Activated naive CD8-positive, alpha-beta T cell treated with anti-CD3 and anti-CD28 coated beads, Interleukin-2, amount 10 ng/mL, durations not matched to agents 7 days and 5 days (primary cell): Measurements from ENCODE around the gene C11orf24. TPM values are rescaled to one million over a fixed set of nuclear protein-coding genes. Genes with fewer than 3 reads are reported as not detected.
"Not testable (repeated sequence)": the region's sequence is repeated elsewhere in the genome, so short reads cannot be mapped to it uniquely, and the experiment has no call there.

Source experiments
- ATAC-seq: fragments of 150-1000 bp; cut with Tn5 transposase; one replicate; pipeline ENCODE4 v1.10.0; 2021; ENCODE audit warnings: low read depth, moderate library complexity
- POLR2A ChIA-PET: fragments of 350-600 bp; sonication (Branson Sonifier 250); formaldehyde crosslinking; loops from one replicate; lab custom pipeline; 2021; ENCODE audit warnings: antibody characterized with exemption; lab: Charles Lee
- DNase-seq: peaks from one replicate; pipeline ENCODE4 v3.0.0; 2021
- H3K27ac Mint-ChIP-seq: one replicate; pipeline ENCODE4 v1.8.0; 2022; ENCODE audit warnings: mild to moderate bottlenecking, mixed read lengths
- H3K27me3 Mint-ChIP-seq: one replicate; pipeline ENCODE4 v1.8.0; 2022; ENCODE audit warnings: mild to moderate bottlenecking, moderate library complexity, mixed read lengths
- H3K36me3 Mint-ChIP-seq: one replicate; pipeline ENCODE4 v1.8.0; 2021; ENCODE audit warnings: mild to moderate bottlenecking, mixed read lengths
- H3K4me1 Mint-ChIP-seq: one replicate; pipeline ENCODE4 v1.8.0; 2021; ENCODE audit warnings: mixed read lengths
- H3K4me3 Mint-ChIP-seq: one replicate; pipeline ENCODE4 v1.8.0; 2022; ENCODE audit warnings: mild to moderate bottlenecking, moderate library complexity, mixed read lengths
- H3K9me3 Mint-ChIP-seq: one replicate; pipeline ENCODE4 v1.8.0; 2021; ENCODE audit warnings: mixed read lengths
- total RNA-seq, 2 experiments: library from RNA; stranded (reverse); gene quantifications; one replicate each; pipeline ENCODE4 v1.2.3, GENCODE V29; 2021

Gene C11orf24
- total RNA-seq, 2 experiments from 2014 or later = 23.1 to 23.5 TPM

GRCh38 chr11:68308068-68308467 is 36.3 kb upstream of the C11orf24 start:
- Mint-ChIP-seq H3K4me3 (no peak overlapping the region), H3K9me3 (no peaks in the 10 kb centered on the region), H3K4me1 (peaks cover 28% of the 10 kb centered on the region), H3K36me3 (peaks cover 4% of the 10 kb centered on the region), H3K27me3 (no peaks in the 10 kb centered on the region), H3K27ac (no peak overlapping the region)
- ATAC-seq (no peak), DNase-seq (no peak)
- POLR2A ChIA-PET = no interaction called here

GRCh38 chr11:68306636-68307035 is 34.9 kb upstream of the C11orf24 start:
- no peak for ATAC-seq
- POLR2A ChIA-PET = no interaction called here

GRCh38 chr11:68303982-68304780 is 32.4 kb upstream of the C11orf24 start:
- peaks cover 10% of the 10 kb centered on the region for H3K4me1 Mint-ChIP-seq
- H3K27me3 Mint-ChIP-seq = no peaks in the 10 kb centered on the region
- peaks cover 4% of the 10 kb centered on the region for H3K36me3 Mint-ChIP-seq
- no peak for ATAC-seq
- no peaks in the 10 kb centered on the region for H3K9me3 Mint-ChIP-seq
- POLR2A ChIA-PET = no interaction called here
- no peak for DNase-seq
- no peak overlapping the region for H3K4me3 Mint-ChIP-seq
- H3K27ac Mint-ChIP-seq = no peak overlapping the region

More at GRCh38 chr11:68306636-68307035, 34.9 kb upstream of the C11orf24 start:
- H3K27ac Mint-ChIP-seq = no peak overlapping the region
- H3K36me3 Mint-ChIP-seq = peaks cover 4% of the 10 kb centered on the region
- H3K27me3 Mint-ChIP-seq = no peaks in the 10 kb centered on the region
- no peak for DNase-seq
- no peaks in the 10 kb centered on the region for H3K9me3 Mint-ChIP-seq
- peaks cover 28% of the 10 kb centered on the region for H3K4me1 Mint-ChIP-seq
- no peak overlapping the region for H3K4me3 Mint-ChIP-seq

DNA sequence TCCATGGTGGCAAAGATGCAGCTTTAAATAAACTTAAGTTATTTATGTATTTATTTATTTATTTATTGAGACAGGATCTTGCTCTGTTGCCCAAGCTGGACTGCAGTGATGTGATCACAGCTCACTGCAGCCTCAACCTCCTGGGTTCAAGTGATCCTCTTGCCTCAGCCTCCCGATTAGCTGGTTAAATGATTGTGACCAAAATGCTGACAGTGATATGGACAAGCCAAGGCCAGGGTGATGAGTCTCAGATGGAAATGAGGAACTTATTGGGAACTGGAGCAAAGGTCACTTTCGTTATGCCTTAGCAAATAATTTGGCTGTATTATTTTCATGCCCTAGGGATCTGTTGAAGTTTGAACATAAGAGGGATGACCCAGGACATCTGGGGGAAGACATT is 31.3 kb upstream of the C11orf24 start:
- Mint-ChIP-seq H3K27ac (no peak overlapping the region), H3K4me1 (peaks cover 10% of the 10 kb centered on the region), H3K9me3 (no peaks in the 10 kb centered on the region), H3K27me3 (no peaks in the 10 kb centered on the region), H3K4me3 (no peak overlapping the region), H3K36me3 (peaks cover 4% of the 10 kb centered on the region)
- DNase-seq (no peak), ATAC-seq (no peak)
- POLR2A ChIA-PET = no interaction called here

DNA sequence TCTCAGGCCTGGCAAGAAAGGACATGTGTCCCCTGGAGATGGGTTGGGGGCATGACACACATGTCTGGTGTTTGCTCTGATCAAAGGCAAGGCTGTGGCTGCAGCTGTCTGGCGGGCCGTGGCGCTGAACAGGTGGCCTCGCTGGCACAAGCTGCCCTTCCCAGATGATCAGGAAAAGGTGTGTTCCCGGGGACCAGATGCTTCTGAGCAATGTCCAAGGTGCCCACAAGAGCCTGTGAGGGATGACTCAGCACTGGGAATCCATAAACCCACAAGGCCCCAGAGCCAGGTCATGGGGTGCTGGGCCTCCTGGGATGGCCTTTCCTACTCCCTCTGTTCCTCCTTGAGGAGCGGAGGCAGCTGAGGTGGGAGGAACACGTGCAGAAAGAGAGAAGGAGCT is 30.9 kb upstream of the C11orf24 start:
- POLR2A ChIA-PET = no interaction called here
- no peaks in the 10 kb centered on the region for H3K27me3 Mint-ChIP-seq
- DNase-seq = no peak
- H3K4me3 Mint-ChIP-seq = no peak overlapping the region
- ATAC-seq = no peak
- peaks cover 13% of the 10 kb centered on the region for H3K4me1 Mint-ChIP-seq
- H3K36me3 Mint-ChIP-seq = peaks cover 4% of the 10 kb centered on the region
- H3K27ac Mint-ChIP-seq = no peak overlapping the region
- no peaks in the 10 kb centered on the region for H3K9me3 Mint-ChIP-seq

DNA sequence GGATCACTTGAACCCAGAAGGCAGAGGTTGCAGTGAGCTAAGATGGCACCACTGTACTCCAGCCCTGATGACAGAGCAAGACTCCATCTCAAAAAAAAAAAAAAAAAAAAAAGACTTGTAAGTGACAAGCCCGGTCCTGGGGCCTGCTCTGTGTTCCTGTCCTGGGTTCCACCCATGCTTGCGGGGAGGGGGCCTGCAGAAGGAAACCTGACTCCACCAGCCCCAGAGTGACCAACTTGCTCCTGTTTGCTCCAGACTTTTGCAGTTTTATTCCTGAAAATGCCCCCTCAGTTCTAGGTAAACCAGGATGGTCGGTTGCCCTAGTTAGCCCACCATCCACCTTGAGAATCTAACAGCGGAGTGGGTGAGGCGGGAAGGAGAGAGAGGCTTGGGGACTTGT is 30.5 kb upstream of the C11orf24 start:
- no peak for ATAC-seq
- no peaks in the 10 kb centered on the region for H3K9me3 Mint-ChIP-seq
- DNase-seq = no peak
- peaks cover 4% of the 10 kb centered on the region for H3K36me3 Mint-ChIP-seq
- H3K27me3 Mint-ChIP-seq = no peaks in the 10 kb centered on the region
- no peak overlapping the region for H3K27ac Mint-ChIP-seq
- H3K4me1 Mint-ChIP-seq = peaks cover 15% of the 10 kb centered on the region
- POLR2A ChIA-PET = interaction anchor here (0.7 kb wide), 1 partner anchor 9 kb away, joined by 3 read pairs; no protein-coding TSS in a partner anchor
- no peak overlapping the region for H3K4me3 Mint-ChIP-seq

DNA sequence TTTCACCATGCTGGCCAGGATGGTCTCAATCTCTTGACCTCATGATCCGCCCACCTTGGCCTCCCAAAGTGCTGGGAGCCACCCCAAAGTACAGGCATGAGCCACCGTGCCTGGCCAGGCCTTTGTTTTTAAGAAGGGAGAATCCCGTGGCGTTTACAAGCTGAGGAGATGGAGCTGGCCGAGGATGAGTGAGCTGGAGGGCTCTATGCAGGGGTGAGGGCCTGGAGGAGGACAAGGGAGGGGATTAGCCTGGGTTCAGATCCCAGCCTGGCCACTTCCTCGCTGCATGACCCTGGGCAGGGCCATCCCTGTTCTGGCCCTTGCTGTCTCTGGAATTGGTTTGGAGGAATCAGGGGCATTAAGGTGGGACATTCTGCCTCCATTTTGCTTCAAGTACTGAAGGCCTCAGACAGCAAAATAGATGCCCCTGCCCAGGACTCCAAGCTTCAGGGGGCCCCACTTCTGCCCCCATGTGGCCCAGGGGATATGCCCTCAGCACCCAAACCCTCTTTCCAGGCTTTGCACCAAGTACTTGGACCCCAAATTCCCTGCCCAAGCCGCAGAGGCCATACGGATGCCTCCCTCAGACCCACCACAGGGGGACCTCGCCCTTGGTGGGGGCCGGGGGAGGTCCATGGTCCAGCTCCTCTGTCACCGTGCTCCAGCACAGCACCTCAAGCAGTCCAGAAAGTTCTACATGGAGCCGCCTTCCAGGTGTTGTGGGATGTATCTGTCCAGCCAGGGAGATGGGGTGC is 28.5 kb upstream of the C11orf24 start:
- DNase-seq (no peak), ATAC-seq (no peak)
- Mint-ChIP-seq H3K36me3 (peaks cover 4% of the 10 kb centered on the region), H3K4me1 (peaks cover 6% of the 10 kb centered on the region), H3K27me3 (no peaks in the 10 kb centered on the region), H3K4me3 (no peak overlapping the region), H3K27ac (no peak overlapping the region), H3K9me3 (no peaks in the 10 kb centered on the region)
- POLR2A ChIA-PET = interaction anchor here (0.6 kb wide), 1 partner anchor 115 kb away, joined by 3 read pairs; no protein-coding TSS in a partner anchor

DNA sequence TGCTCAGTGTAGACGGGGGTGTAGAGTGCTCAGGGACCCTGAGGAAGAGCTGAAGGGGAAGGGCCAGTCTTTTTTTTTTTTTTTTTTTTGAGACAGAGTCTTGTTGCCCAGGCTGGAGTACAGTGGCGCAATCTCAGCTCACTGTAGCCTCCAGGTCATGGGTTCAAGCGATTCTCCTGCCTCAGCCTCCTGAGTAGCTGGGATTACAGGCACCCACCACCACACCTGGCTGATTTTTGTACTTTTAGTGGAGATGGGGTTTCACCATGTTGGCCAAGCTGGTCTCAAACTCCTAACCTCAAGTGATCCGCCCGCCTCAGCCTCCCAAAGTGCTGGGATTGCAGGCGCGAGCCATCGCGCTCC is 27.7 kb upstream of the C11orf24 start:
- POLR2A ChIA-PET = interaction anchor here (0.6 to 1.9 kb wide), 2 partner anchors 28 to 116 kb away, joined by 3 to 6 read pairs; partner anchors contain the start of gene C11orf24
- DNase-seq, H3K9me3 Mint-ChIP-seq, ATAC-seq, H3K27ac Mint-ChIP-seq, H3K36me3 Mint-ChIP-seq, H3K27me3 Mint-ChIP-seq, H3K4me1 Mint-ChIP-seq, H3K4me3 Mint-ChIP-seq: not testable (repeated sequence)

- no peak for DNase-seq
These were observed 27.1 kb upstream of the C11orf24 start for GRCh38 chr11:68298659-68299516.

DNA sequence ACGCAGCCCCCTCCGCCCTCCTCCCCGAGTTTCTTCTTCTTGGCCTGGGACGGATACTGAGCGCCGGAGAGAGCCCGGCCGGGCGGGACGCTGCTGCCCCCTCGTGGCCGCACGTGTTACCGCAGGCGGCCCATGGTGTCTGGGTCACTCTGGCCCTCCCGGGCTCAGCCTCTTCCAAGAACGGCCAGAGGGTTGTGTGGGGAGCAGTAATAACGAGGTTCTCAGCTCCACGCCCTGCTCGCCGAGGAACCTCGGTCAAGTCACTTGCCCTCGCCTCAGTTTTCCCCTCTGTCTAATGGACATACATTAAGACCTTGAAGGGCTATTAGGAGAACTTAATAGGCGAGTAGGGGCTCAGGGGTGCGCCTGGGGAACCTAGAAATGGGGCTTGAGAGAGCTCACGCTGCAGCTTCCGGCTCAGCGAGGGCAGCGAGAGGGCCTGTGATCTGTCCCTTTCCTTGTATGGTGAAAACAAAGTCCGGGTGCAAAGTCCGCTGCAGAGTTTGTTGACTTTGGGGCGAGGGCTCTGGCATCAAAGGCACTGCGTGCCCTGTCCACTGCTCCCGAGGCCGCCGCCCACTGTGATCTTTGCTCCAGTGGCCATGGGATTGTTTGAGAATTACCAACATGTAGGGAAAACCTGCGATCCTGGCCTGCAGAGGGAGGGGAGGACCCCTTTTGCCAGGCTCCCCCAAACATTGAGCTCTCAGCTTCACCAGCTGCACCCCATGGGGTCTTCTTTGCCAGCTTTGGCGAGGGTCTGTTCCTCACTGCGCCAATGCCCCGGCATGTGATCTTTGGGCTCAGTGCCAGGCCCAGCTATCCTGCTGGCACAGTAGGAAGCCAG is 26.3 kb upstream of the C11orf24 start:
- no peak overlapping the region for H3K4me3 Mint-ChIP-seq
- POLR2A ChIA-PET = interaction anchor here (1.0 to 1.9 kb wide), 3 partner anchors 26 to 40 kb away, joined by 3 to 9 read pairs (median 6); partner anchors contain the start of gene C11orf24
- ATAC-seq (peak; percentile 95), DNase-seq (peak; percentile 86)
- H3K9me3 Mint-ChIP-seq = no peaks in the 10 kb centered on the region
- H3K36me3 Mint-ChIP-seq = no peaks in the 10 kb centered on the region
- peaks cover 6% of the 10 kb centered on the region for H3K27me3 Mint-ChIP-seq
- H3K27ac Mint-ChIP-seq = no peak overlapping the region
- H3K4me1 Mint-ChIP-seq = peaks cover 11% of the 10 kb centered on the region

More at GRCh38 chr11:68298659-68299516, 27.1 kb upstream of the C11orf24 start:
- H3K9me3 Mint-ChIP-seq = no peaks in the 10 kb centered on the region
- no peak overlapping the region for H3K4me3 Mint-ChIP-seq
- no peaks in the 10 kb centered on the region for H3K36me3 Mint-ChIP-seq
- POLR2A ChIA-PET = interaction anchor here (1.0 to 1.9 kb wide), 2 partner anchors 27 to 41 kb away, joined by 3 to 6 read pairs; partner anchors contain the start of gene C11orf24
- no peak overlapping the region for H3K27ac Mint-ChIP-seq
- H3K27me3 Mint-ChIP-seq = peaks cover under 1% of the 10 kb centered on the region
- ATAC-seq = no peak
- peaks cover 6% of the 10 kb centered on the region for H3K4me1 Mint-ChIP-seq

GRCh38 chr11:68297494-68297811 is 25.7 kb upstream of the C11orf24 start:
- POLR2A ChIA-PET = interaction anchor here (1.0 to 1.9 kb wide), 4 partner anchors 26 to 40 kb away, joined by 3 to 9 read pairs (median 4); partner anchors contain the start of gene C11orf24
- H3K27ac Mint-ChIP-seq = no peak overlapping the region

GRCh38 chr11:68297052-68297378 is 25.2 kb upstream of the C11orf24 start:
- no peak for ATAC-seq
- no peak for DNase-seq
- POLR2A ChIA-PET = interaction anchor here (1.0 to 1.6 kb wide), 4 partner anchors 25 to 39 kb away, joined by 3 to 9 read pairs (median 4); partner anchors contain the start of gene C11orf24
- Mint-ChIP-seq H3K27me3 (peaks cover 6% of the 10 kb centered on the region), H3K9me3 (no peaks in the 10 kb centered on the region), H3K4me1 (peaks cover 11% of the 10 kb centered on the region), H3K27ac (no peak overlapping the region), H3K4me3 (no peak overlapping the region), H3K36me3 (no peaks in the 10 kb centered on the region)

More at GRCh38 chr11:68297494-68297811, 25.7 kb upstream of the C11orf24 start:
- H3K4me3 Mint-ChIP-seq = no peak overlapping the region
- H3K9me3 Mint-ChIP-seq = no peaks in the 10 kb centered on the region
- DNase-seq (no peak), ATAC-seq (no peak)
- H3K36me3 Mint-ChIP-seq = no peaks in the 10 kb centered on the region
- peaks cover 6% of the 10 kb centered on the region for H3K27me3 Mint-ChIP-seq
- H3K4me1 Mint-ChIP-seq = peaks cover 11% of the 10 kb centered on the region
